ENCODE data around the gene NKX6-2.

NKX6-2 gene

GRCh38 chr10:132752961-132753360 lies 33.0 kb downstream of the NKX6-2 start:
- no peak overlapping the region for H3K4me2 ChIP-seq (ENCODE audit: low read length)
- TF ChIP-seq CTCF (IDR thresholded peaks at IDR 0.05; ENCODE audit: low read depth, low read length): no peak
- TF ChIP-seq EZH2phosphoT487 (IDR thresholded peaks at IDR 0.05; ENCODE audit: low read depth): no peak
- H3K9me3 ChIP-seq (ENCODE audit: insufficient read depth, low read length): no peaks in the 10 kb centered on the region
- no peak overlapping the region for H3K9ac ChIP-seq (ENCODE audit: low read length)
- no peak overlapping the region for H2AFZ ChIP-seq (ENCODE audit: low read depth, low read length)
- no peak overlapping the region for H3K4me3 ChIP-seq (ENCODE audit: low read length)
- no peak overlapping the region for H3K27ac ChIP-seq (ENCODE audit: low read length)
- no peaks in the 10 kb centered on the region for H3K79me2 ChIP-seq (ENCODE audit: low read length)
- no peaks in the 10 kb centered on the region for H4K20me1 ChIP-seq (ENCODE audit: insufficient read depth, low read length)
- H3K4me1 ChIP-seq (ENCODE audit: low read length): no peaks in the 10 kb centered on the region
- no peaks in the 10 kb centered on the region for H3K27me3 ChIP-seq (ENCODE audit: low read depth, low read length)
- H3K36me3 ChIP-seq (replicated peaks; ENCODE audit: low read depth, low read length): no peaks in the 10 kb centered on the region

- Histone ChIP-seq H3K79me2 (ENCODE audit: low read length) (no peaks in the 10 kb centered on the region), H4K20me1 (ENCODE audit: insufficient read depth, low read length) (no peaks in the 10 kb centered on the region), H3K4me3 (ENCODE audit: low read length) (no peak overlapping the region), H3K9me3 (ENCODE audit: insufficient read depth, low read length) (no peaks in the 10 kb centered on the region), H3K4me1 (ENCODE audit: low read length) (no peaks in the 10 kb centered on the region), H3K27ac (ENCODE audit: low read length) (no peak overlapping the region), H2AFZ (ENCODE audit: low read depth, low read length) (no peak overlapping the region), H3K4me2 (ENCODE audit: low read length) (no peak overlapping the region), H3K27me3 (ENCODE audit: low read depth, low read length) (no peaks in the 10 kb centered on the region), H3K9ac (ENCODE audit: low read length) (no peak overlapping the region), H3K36me3 (replicated peaks; ENCODE audit: low read depth, low read length) (no peaks in the 10 kb centered on the region)
- TF ChIP-seq EZH2phosphoT487 (IDR thresholded peaks at IDR 0.05; ENCODE audit: low read depth) (no peak), CTCF (IDR thresholded peaks at IDR 0.05; ENCODE audit: low read depth, low read length) (no peak)
Observed at GRCh38 chr10:132752378-132752777, 33.6 kb downstream of the NKX6-2 start.

- TF ChIP-seq CTCF (IDR thresholded peaks at IDR 0.05; ENCODE audit: low read depth, low read length) (no peak), EZH2phosphoT487 (IDR thresholded peaks at IDR 0.05; ENCODE audit: low read depth) (no peak)
- Histone ChIP-seq H3K79me2 (ENCODE audit: low read length) (no peaks in the 10 kb centered on the region), H3K4me1 (ENCODE audit: low read length) (no peaks in the 10 kb centered on the region), H3K4me2 (ENCODE audit: low read length) (no peak overlapping the region), H3K27me3 (ENCODE audit: low read depth, low read length) (no peaks in the 10 kb centered on the region), H3K9ac (ENCODE audit: low read length) (no peak overlapping the region), H4K20me1 (ENCODE audit: insufficient read depth, low read length) (no peaks in the 10 kb centered on the region), H2AFZ (ENCODE audit: low read depth, low read length) (no peak overlapping the region), H3K4me3 (ENCODE audit: low read length) (no peak overlapping the region), H3K36me3 (replicated peaks; ENCODE audit: low read depth, low read length) (no peaks in the 10 kb centered on the region), H3K27ac (ENCODE audit: low read length) (no peak overlapping the region), H3K9me3 (ENCODE audit: insufficient read depth, low read length) (no peaks in the 10 kb centered on the region)
Observed at GRCh38 chr10:132750936-132751335, 35.0 kb downstream of the NKX6-2 start.

GRCh38 chr10:132749371-132749795 lies 36.6 kb downstream of the NKX6-2 start:
- Histone ChIP-seq H3K4me2 (ENCODE audit: low read length) (no peak overlapping the region), H3K9me3 (ENCODE audit: insufficient read depth, low read length) (no peaks in the 10 kb centered on the region)

More at GRCh38 chr10:132749371-132749795, 36.6 kb downstream of the NKX6-2 start:
- TF ChIP-seq CTCF (IDR thresholded peaks at IDR 0.05; ENCODE audit: low read depth, low read length): no peak
- TF ChIP-seq EZH2phosphoT487 (IDR thresholded peaks at IDR 0.05; ENCODE audit: low read depth): no peak
- no peaks in the 10 kb centered on the region for H3K36me3 ChIP-seq (replicated peaks; ENCODE audit: low read depth, low read length)
- no peak overlapping the region for H3K4me3 ChIP-seq (ENCODE audit: low read length)
- no peaks in the 10 kb centered on the region for H4K20me1 ChIP-seq (ENCODE audit: insufficient read depth, low read length)
- H3K27ac ChIP-seq (ENCODE audit: low read length): no peak overlapping the region
- no peaks in the 10 kb centered on the region for H3K4me1 ChIP-seq (ENCODE audit: low read length)
- no peak overlapping the region for H2AFZ ChIP-seq (ENCODE audit: low read depth, low read length)
- no peaks in the 10 kb centered on the region for H3K27me3 ChIP-seq (ENCODE audit: low read depth, low read length)
- no peaks in the 10 kb centered on the region for H3K79me2 ChIP-seq (ENCODE audit: low read length)
- no peak overlapping the region for H3K9ac ChIP-seq (ENCODE audit: low read length)

All from OCI-LY3 (cell line).